HepG2 (cell line): ENCODE data around the gene TREX2. TPM values are rescaled to one million over a fixed set of nuclear protein-coding genes. Genes with fewer than 3 reads are reported as not detected.

ENCODE experiments used
- MEIS1 ChIP-seq: sonication (generic); formaldehyde crosslinking; IDR thresholded peaks from 2 replicates; pipeline ENCODE4 v1.9.0; 2021; ENCODE audit warnings: mild to moderate bottlenecking, missing genetic modification reagents, moderate library complexity, borderline replicate concordance
- PHF20 ChIP-seq: sonication (generic); formaldehyde crosslinking; IDR thresholded peaks from 2 replicates; pipeline ENCODE4 v1.5.0; 2020; ENCODE audit warnings: mild to moderate bottlenecking, missing genetic modification reagents
- RBM22 ChIP-seq: fragments of 200-400 bp; formaldehyde crosslinking; optimal IDR thresholded peaks from 2 replicates; pipeline ENCODE3; 2017; ENCODE audit warnings: mild to moderate bottlenecking, low read length, moderate library complexity
- RXRB ChIP-seq: IDR thresholded peaks from 2 replicates; pipeline ENCODE4 v1.6.1; 2016; ENCODE audit warnings: borderline replicate concordance, missing genetic modification reagents, missing compliant biosample characterization
- SATB2 ChIP-seq: sonication (generic); formaldehyde crosslinking; IDR thresholded peaks from 2 replicates; pipeline ENCODE4 v1.5.0; 2020; ENCODE audit warnings: missing genetic modification reagents
- SNAI1 ChIP-seq: sonication (generic); formaldehyde crosslinking; IDR thresholded peaks from 2 replicates; pipeline ENCODE4 v1.5.0; 2020; ENCODE audit warnings: mild to moderate bottlenecking, missing genetic modification reagents, borderline replicate concordance
- SRSF4 ChIP-seq: fragments of 200-400 bp; formaldehyde crosslinking; IDR thresholded peaks from one replicate; pipeline ENCODE4 v1.6.1; 2018; ENCODE audit warnings: mild to moderate bottlenecking, low read depth, low read length, moderate library complexity; ENCODE audit not compliant: poor library complexity, severe bottlenecking
- U2AF1 ChIP-seq: fragments of 200-400 bp; formaldehyde crosslinking; optimal IDR thresholded peaks from 2 replicates; pipeline ENCODE3; 2017; ENCODE audit warnings: mild to moderate bottlenecking, low read depth, low read length
- ZBTB3 ChIP-seq: sonication (generic); formaldehyde crosslinking; IDR thresholded peaks from 2 replicates; pipeline ENCODE4 v1.4.0; 2020; ENCODE audit warnings: low read depth, mild to moderate bottlenecking, moderate library complexity, missing genetic modification reagents, borderline replicate concordance
- ZNF10 ChIP-seq: sonication (generic); formaldehyde crosslinking; IDR thresholded peaks from 2 replicates; pipeline ENCODE4 v1.4.0; 2020; ENCODE audit warnings: mild to moderate bottlenecking, low read depth, missing genetic modification reagents, borderline replicate concordance
- ZNF451 ChIP-seq: sonication (generic); formaldehyde crosslinking; IDR thresholded peaks from 2 replicates; pipeline ENCODE4 v1.5.0; 2020; ENCODE audit warnings: mild to moderate bottlenecking, missing genetic modification reagents
- ZNF660 ChIP-seq: sonication (generic); formaldehyde crosslinking; IDR thresholded peaks from 2 replicates; pipeline ENCODE4 v1.5.1; 2020; ENCODE audit warnings: mild to moderate bottlenecking, low read depth, missing genetic modification reagents, borderline replicate concordance
- ZNF737 ChIP-seq: sonication (generic); formaldehyde crosslinking; IDR thresholded peaks from 2 replicates; pipeline ENCODE4 v1.5.0; 2020; ENCODE audit warnings: missing genetic modification reagents, mild to moderate bottlenecking, borderline replicate concordance
- ZSCAN25 ChIP-seq: sonication (generic); formaldehyde crosslinking; IDR thresholded peaks from 2 replicates; pipeline ENCODE4 v1.8.0; 2022; ENCODE audit warnings: mild to moderate bottlenecking, missing genetic modification reagents
- polyA plus RNA-seq, 8 experiments: library from polyadenylated mRNA; depleted of rRNA in 3 of 8; stranded (reverse) in 7 of 8; unstranded in 1 of 8; fragments of >200 nt; fragmentation: Illumina TruSeq in 4 of 8; extraction: Trizol in 4 of 8; gene quantifications; 2 replicates each; pipeline versions ENCODE4 v1.2.1 to v1.2.3, GENCODE V29; 2011 to 2016; ENCODE audit warnings: low read depth in 4 of 8, missing spikeins in 1 of 8, mixed read lengths in 1 of 8; ENCODE audit not compliant: insufficient read depth in 1 of 8
- total RNA-seq, 5 experiments: library from RNA; depleted of rRNA; stranded (reverse); fragments of >200 nt; fragmentation: Illumina TruSeq; extraction: Trizol; gene quantifications; 2 replicates each; pipeline ENCODE4 v1.2.3, GENCODE V29; 2016; ENCODE audit warnings: low read depth in 1 of 5
- TF ChIP-seq, protein P1 (sequence below): sonication (generic); formaldehyde crosslinking; IDR thresholded peaks from 2 replicates; pipeline ENCODE4 v1.4.0; 2020; ENCODE audit warnings: missing genetic modification reagents, borderline replicate concordance
- TF ChIP-seq, protein P2 (sequence below): sonication (generic); formaldehyde crosslinking; IDR thresholded peaks from 2 replicates; pipeline ENCODE4 v1.4.0; 2020; ENCODE audit warnings: missing genetic modification reagents, borderline replicate concordance
- TF ChIP-seq, protein P3 (sequence below): IDR thresholded peaks from 2 replicates; pipeline ENCODE4 v1.6.1; 2018; ENCODE audit warnings: missing genetic modification reagents
- TF ChIP-seq, protein P4 (sequence below): sonication (generic); formaldehyde crosslinking; IDR thresholded peaks from 2 replicates; pipeline ENCODE4 v1.5.1; 2020; ENCODE audit warnings: missing genetic modification reagents, mild to moderate bottlenecking, borderline replicate concordance
- TF ChIP-seq, protein P5 (sequence below): sonication (generic); formaldehyde crosslinking; IDR thresholded peaks from 2 replicates; pipeline ENCODE4 v1.5.1; 2020; ENCODE audit warnings: missing genetic modification reagents, mild to moderate bottlenecking, borderline replicate concordance

TREX2 gene
- total and polyA plus RNA-seq, 2 of the 13 experiments (the other 11 are each of a cell fraction or from before 2014, with no cell fraction given) = 0.13 to 0.18 TPM

GRCh38 chrX:153491918-153492317 lies 46.1 kb upstream of the TREX2 start (continued):
- TF ChIP-seq ZNF10 (no peak), SRSF4 (no peak), SNAI1 (CRISPR knock-in tag) (no peak), MEIS1 (CRISPR knock-in tag) (no peak), ZNF660 (CRISPR knock-in tag) (no peak), ZSCAN25 (CRISPR knock-in tag) (0 out of 2 replicates have a peak, but pooled peaks have one; percentile 41), ZNF737 (CRISPR knock-in tag) (no peak), U2AF1 (no peak), ZNF451 (CRISPR knock-in tag) (no peak), SATB2 (no peak), ZBTB3 (CRISPR knock-in tag) (no peak), RXRB (no peak), PHF20 (CRISPR knock-in tag) (no peak), RBM22 (no peak)
- TF ChIP-seq, protein P1, sequence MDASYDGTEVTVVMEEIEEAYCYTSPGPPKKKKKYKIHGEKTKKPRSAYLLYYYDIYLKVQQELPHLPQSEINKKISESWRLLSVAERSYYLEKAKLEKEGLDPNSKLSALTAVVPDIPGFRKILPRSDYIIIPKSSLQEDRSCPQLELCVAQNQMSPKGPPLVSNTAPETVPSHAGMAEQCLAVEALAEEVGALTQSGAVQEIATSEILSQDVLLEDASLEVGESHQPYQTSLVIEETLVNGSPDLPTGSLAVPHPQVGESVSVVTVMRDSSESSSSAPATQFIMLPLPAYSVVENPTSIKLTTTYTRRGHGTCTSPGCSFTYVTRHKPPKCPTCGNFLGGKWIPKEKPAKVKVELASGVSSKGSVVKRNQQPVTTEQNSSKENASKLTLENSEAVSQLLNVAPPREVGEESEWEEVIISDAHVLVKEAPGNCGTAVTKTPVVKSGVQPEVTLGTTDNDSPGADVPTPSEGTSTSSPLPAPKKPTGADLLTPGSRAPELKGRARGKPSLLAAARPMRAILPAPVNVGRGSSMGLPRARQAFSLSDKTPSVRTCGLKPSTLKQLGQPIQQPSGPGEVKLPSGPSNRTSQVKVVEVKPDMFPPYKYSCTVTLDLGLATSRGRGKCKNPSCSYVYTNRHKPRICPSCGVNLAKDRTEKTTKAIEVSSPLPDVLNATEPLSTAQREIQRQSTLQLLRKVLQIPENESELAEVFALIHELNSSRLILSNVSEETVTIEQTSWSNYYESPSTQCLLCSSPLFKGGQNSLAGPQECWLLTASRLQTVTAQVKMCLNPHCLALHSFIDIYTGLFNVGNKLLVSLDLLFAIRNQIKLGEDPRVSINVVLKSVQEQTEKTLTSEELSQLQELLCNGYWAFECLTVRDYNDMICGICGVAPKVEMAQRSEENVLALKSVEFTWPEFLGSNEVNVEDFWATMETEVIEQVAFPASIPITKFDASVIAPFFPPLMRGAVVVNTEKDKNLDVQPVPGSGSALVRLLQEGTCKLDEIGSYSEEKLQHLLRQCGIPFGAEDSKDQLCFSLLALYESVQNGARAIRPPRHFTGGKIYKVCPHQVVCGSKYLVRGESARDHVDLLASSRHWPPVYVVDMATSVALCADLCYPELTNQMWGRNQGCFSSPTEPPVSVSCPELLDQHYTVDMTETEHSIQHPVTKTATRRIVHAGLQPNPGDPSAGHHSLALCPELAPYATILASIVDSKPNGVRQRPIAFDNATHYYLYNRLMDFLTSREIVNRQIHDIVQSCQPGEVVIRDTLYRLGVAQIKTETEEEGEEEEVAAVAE (CRISPR knock-in tag) = no peak
- TF ChIP-seq, protein P2, sequence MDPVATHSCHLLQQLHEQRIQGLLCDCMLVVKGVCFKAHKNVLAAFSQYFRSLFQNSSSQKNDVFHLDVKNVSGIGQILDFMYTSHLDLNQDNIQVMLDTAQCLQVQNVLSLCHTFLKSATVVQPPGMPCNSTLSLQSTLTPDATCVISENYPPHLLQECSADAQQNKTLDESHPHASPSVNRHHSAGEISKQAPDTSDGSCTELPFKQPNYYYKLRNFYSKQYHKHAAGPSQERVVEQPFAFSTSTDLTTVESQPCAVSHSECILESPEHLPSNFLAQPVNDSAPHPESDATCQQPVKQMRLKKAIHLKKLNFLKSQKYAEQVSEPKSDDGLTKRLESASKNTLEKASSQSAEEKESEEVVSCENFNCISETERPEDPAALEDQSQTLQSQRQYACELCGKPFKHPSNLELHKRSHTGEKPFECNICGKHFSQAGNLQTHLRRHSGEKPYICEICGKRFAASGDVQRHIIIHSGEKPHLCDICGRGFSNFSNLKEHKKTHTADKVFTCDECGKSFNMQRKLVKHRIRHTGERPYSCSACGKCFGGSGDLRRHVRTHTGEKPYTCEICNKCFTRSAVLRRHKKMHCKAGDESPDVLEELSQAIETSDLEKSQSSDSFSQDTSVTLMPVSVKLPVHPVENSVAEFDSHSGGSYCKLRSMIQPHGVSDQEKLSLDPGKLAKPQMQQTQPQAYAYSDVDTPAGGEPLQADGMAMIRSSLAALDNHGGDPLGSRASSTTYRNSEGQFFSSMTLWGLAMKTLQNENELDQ = no peak
- TF ChIP-seq, protein P3, sequence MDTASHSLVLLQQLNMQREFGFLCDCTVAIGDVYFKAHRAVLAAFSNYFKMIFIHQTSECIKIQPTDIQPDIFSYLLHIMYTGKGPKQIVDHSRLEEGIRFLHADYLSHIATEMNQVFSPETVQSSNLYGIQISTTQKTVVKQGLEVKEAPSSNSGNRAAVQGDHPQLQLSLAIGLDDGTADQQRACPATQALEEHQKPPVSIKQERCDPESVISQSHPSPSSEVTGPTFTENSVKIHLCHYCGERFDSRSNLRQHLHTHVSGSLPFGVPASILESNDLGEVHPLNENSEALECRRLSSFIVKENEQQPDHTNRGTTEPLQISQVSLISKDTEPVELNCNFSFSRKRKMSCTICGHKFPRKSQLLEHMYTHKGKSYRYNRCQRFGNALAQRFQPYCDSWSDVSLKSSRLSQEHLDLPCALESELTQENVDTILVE (CRISPR knock-in tag) = no peak
- TF ChIP-seq, protein P4, sequence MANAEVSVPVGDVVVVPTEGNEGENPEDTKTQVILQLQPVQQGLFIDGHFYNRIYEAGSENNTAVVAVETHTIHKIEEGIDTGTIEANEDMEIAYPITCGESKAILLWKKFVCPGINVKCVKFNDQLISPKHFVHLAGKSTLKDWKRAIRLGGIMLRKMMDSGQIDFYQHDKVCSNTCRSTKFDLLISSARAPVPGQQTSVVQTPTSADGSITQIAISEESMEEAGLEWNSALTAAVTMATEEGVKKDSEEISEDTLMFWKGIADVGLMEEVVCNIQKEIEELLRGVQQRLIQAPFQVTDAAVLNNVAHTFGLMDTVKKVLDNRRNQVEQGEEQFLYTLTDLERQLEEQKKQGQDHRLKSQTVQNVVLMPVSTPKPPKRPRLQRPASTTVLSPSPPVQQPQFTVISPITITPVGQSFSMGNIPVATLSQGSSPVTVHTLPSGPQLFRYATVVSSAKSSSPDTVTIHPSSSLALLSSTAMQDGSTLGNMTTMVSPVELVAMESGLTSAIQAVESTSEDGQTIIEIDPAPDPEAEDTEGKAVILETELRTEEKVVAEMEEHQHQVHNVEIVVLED = no peak
- TF ChIP-seq, protein P5, sequence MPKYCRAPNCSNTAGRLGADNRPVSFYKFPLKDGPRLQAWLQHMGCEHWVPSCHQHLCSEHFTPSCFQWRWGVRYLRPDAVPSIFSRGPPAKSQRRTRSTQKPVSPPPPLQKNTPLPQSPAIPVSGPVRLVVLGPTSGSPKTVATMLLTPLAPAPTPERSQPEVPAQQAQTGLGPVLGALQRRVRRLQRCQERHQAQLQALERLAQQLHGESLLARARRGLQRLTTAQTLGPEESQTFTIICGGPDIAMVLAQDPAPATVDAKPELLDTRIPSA (CRISPR knock-in tag) = no peak
